H1 (cell line): ENCODE results near the gene NCBP1. TPM values are rescaled to one million over a fixed set of nuclear protein-coding genes. Genes with fewer than 3 reads are reported as not detected.

Source experiments
- ZNF274 ChIP-seq: IDR thresholded peaks from 2 replicates; pipeline ENCODE4 v1.7.0; 2012; ENCODE audit warnings: low read length, borderline replicate concordance; ENCODE audit errors: extremely low read depth
- polyA plus RNA-seq, 7 experiments: library from polyadenylated mRNA; depleted of rRNA in 3 of 7; stranded (reverse) in 5 of 7; unstranded in 2 of 7; fragments of >200 nt in 5 of 7; fragments of 200-250 nt in 2 of 7; gene quantifications; 1 replicate in 5 of 7; 2 replicates in 1 of 7; 4 replicates in 1 of 7; pipeline versions ENCODE4 v1.2.1 to v1.2.3, GENCODE V29; 2011 to 2013; ENCODE audit warnings: missing spikeins in 2 of 7, mixed read lengths in 2 of 7
- total RNA-seq: library from RNA; stranded (reverse); fragmentation: NEBNext Ultra II Directional; extraction: Animal tissue kit (Norgen Biotek cat#: 25700); gene quantifications from 2 replicates; pipeline ENCODE4 v1.2.1, GENCODE V29; 2021

The NCBP1 gene
- total and polyA plus RNA-seq, 2 of the 8 experiments (the other 6 are each of a cell fraction or from before 2014, with no cell fraction given), result 14.7 to 54.0 TPM

DNA sequence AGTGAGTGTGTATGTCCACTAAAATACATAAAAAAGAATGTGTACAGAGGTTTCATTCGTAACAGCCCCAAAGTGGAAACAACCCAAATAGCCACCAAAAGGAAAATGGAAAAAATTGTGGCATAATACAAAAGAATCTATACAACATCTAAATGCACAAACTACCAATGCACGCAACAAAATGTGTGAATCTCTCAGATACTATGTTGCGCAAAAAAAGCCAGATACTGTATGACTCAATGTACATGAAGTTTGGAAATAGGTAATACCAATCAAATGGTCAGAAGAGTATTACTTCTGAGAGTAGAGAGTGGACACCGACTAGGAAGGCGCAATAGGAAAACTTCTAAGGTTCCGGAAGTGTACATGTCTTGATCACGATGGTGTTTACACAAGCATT is 61.1 kb downstream of the NCBP1 start (continued):
- no peak for TF ChIP-seq ZNF274
